Measurements from ENCODE around the gene BET1. TPM values are rescaled to one million over a fixed set of nuclear protein-coding genes. Genes with fewer than 3 reads are reported as not detected.

BET1 gene
- total RNA-seq, 1 experiment from 2014 or later: 14.3 TPM

- TF ChIP-seq TCF7L2 (IDR thresholded peaks at IDR 0.05; ENCODE audit: low read depth, low read length) (no peak), POLR2AphosphoS5 (IDR thresholded peaks at IDR 0.05; ENCODE audit: low read depth, low read length) (no peak), SIN3A (IDR thresholded peaks at IDR 0.05; ENCODE audit: borderline replicate concordance, insufficient read depth, low read depth, low read length) (no peak), REST (IDR thresholded peaks at IDR 0.05; ENCODE audit: insufficient read depth in 1 of 2, low read depth in 2 of 2, low read length in 1 of 2) (no peak), CTCF (IDR thresholded peaks at IDR 0.05) (no peak)
- Histone ChIP-seq H3K9me3 (ENCODE audit: control insufficient read depth, insufficient read depth, low read depth, low read length) (no peaks in the 10 kb centered on the region), H3K36me3 (ENCODE audit: control insufficient read depth, insufficient read depth, low read length) (no peaks in the 10 kb centered on the region), H3K4me1 (ENCODE audit: control insufficient read depth, insufficient read depth, low read length) (no peaks in the 10 kb centered on the region), H3K27me3 (ENCODE audit: control insufficient read depth, insufficient read depth, low read length) (no peaks in the 10 kb centered on the region), H3K27ac (ENCODE audit: low read length) (no peak overlapping the region), H3K4me3 (ENCODE audit: low read depth in 2 of 2, low read length in 2 of 2) (no peak overlapping the region)
- BruUV-seq (replicated peaks): no TSS peak
- in situ Hi-C loops (cut with HindIII; ENCODE audit: low pct_unique_long_range_greater_than_20kb, low sequenced_read_pairs): no loop called here
- POLR2A ChIA-PET: no interaction called here
- CTCF ChIA-PET: no interaction called here
- DNase-seq (ENCODE audit: low read depth, low spot score) (no peak), ATAC-seq (no peak)
- intact Hi-C loops (cut with micrococcal nuclease; ENCODE audit: unreplicated experiment): no loop called here
Measured at GRCh38 chr7:94047956-94048355, 43.8 kb upstream of the BET1 start.

- TF ChIP-seq SIN3A (IDR thresholded peaks at IDR 0.05; ENCODE audit: borderline replicate concordance, insufficient read depth, low read depth, low read length): no peak
- TF ChIP-seq CTCF (IDR thresholded peaks at IDR 0.05): no peak
- TF ChIP-seq POLR2AphosphoS5 (IDR thresholded peaks at IDR 0.05; ENCODE audit: low read depth, low read length): no peak
- TF ChIP-seq TCF7L2 (IDR thresholded peaks at IDR 0.05; ENCODE audit: low read depth, low read length): no peak
- no peak for TF ChIP-seq REST (IDR thresholded peaks at IDR 0.05; ENCODE audit: insufficient read depth in 1 of 2, low read depth in 2 of 2, low read length in 1 of 2)
- Histone ChIP-seq H3K9me3 (ENCODE audit: control insufficient read depth, insufficient read depth, low read depth, low read length) (no peaks in the 10 kb centered on the region), H3K27ac (ENCODE audit: low read length) (no peak overlapping the region), H3K4me3 (ENCODE audit: low read depth in 2 of 2, low read length in 2 of 2) (no peak overlapping the region), H3K4me1 (ENCODE audit: control insufficient read depth, insufficient read depth, low read length) (no peaks in the 10 kb centered on the region), H3K36me3 (ENCODE audit: control insufficient read depth, insufficient read depth, low read length) (no peaks in the 10 kb centered on the region), H3K27me3 (ENCODE audit: control insufficient read depth, insufficient read depth, low read length) (no peaks in the 10 kb centered on the region; the same call in 1 of the 2 replicates)
- intact Hi-C loops (cut with micrococcal nuclease; ENCODE audit: unreplicated experiment) (no loop called here), in situ Hi-C loops (cut with HindIII; ENCODE audit: low pct_unique_long_range_greater_than_20kb, low sequenced_read_pairs) (no loop called here)
- no TSS peak for BruUV-seq (replicated peaks)
- ChIA-PET POLR2A (no interaction called here), CTCF (no interaction called here)
- no peak for ATAC-seq
- DNase-seq (ENCODE audit: low read depth, low spot score): no peak
Measured at GRCh38 chr7:94045581-94045980, 41.4 kb upstream of the BET1 start.
